ENCODE data around the gene TBL2.

GRCh38 chr7:73585196-73585595 lies 6.8 kb upstream of the TBL2 start:
- TF ChIP-seq, protein P1, sequence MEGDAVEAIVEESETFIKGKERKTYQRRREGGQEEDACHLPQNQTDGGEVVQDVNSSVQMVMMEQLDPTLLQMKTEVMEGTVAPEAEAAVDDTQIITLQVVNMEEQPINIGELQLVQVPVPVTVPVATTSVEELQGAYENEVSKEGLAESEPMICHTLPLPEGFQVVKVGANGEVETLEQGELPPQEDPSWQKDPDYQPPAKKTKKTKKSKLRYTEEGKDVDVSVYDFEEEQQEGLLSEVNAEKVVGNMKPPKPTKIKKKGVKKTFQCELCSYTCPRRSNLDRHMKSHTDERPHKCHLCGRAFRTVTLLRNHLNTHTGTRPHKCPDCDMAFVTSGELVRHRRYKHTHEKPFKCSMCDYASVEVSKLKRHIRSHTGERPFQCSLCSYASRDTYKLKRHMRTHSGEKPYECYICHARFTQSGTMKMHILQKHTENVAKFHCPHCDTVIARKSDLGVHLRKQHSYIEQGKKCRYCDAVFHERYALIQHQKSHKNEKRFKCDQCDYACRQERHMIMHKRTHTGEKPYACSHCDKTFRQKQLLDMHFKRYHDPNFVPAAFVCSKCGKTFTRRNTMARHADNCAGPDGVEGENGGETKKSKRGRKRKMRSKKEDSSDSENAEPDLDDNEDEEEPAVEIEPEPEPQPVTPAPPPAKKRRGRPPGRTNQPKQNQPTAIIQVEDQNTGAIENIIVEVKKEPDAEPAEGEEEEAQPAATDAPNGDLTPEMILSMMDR (IDR thresholded peaks at IDR 0.05) = no peak
- TF ChIP-seq POLR2A (IDR thresholded peaks at IDR 0.05) = no peak
- no peak for TF ChIP-seq POLR2AphosphoS5 (IDR thresholded peaks at IDR 0.05)
